SJSA1 (cell line): ENCODE data around the gene KCNK17. TPM values are rescaled to one million over a fixed set of nuclear protein-coding genes. Genes with fewer than 3 reads are reported as not detected.

ENCODE experiments used
- DNase-seq, 2 experiments: peaks; one replicate each; pipeline ENCODE4 v3.0.0-alpha.2; 2015 to 2020; ENCODE audit warnings: low spot score in 2 of 2, low read depth in 1 of 2
- H3K27ac ChIP-seq: fragments of 250-450 bp; sonication (Bioruptor Pico); 2 replicates; pipeline ENCODE4 v1.5.1; 2020; ENCODE audit warnings: mild to moderate bottlenecking, moderate library complexity
- H3K27me3 ChIP-seq: fragments of 250-450 bp; sonication (Bioruptor Pico); replicated peaks from 2 replicates; pipeline ENCODE4 v1.5.1; 2020; ENCODE audit warnings: mild to moderate bottlenecking, moderate library complexity
- H3K36me3 ChIP-seq: fragments of 250-450 bp; sonication (Bioruptor Pico); 2 replicates; pipeline ENCODE4 v1.5.1; 2020; ENCODE audit warnings: mild to moderate bottlenecking
- H3K4me1 ChIP-seq: fragments of 250-450 bp; sonication (Bioruptor Pico); replicated peaks from 2 replicates; pipeline ENCODE4 v1.6.1; 2021; ENCODE audit warnings: mild to moderate bottlenecking
- H3K4me3 ChIP-seq: fragments of 250-450 bp; sonication (Bioruptor Pico); 2 replicates; pipeline ENCODE4 v1.5.1; 2020; ENCODE audit warnings: mild to moderate bottlenecking
- H3K9me3 ChIP-seq: fragments of 250-450 bp; sonication (Bioruptor Pico); replicated peaks from 2 replicates; pipeline ENCODE4 v1.5.1; 2020; ENCODE audit warnings: mild to moderate bottlenecking
- total RNA-seq: library from RNA; depleted of rRNA; stranded (reverse); fragments of >200 nt; shearing (Covaris generic); gene quantifications from 2 replicates; pipeline ENCODE4 v1.2.3, GENCODE V29; 2014

The KCNK17 gene
- total RNA-seq, 1 experiment from 2014 or later, result not detected

- H3K4me3 ChIP-seq, result no peak overlapping the region
- no peaks in the 10 kb centered on the region for H3K27me3 ChIP-seq
- H3K4me1 ChIP-seq, result no peaks in the 10 kb centered on the region
- no peak overlapping the region for H3K27ac ChIP-seq
- H3K9me3 ChIP-seq, result no peaks in the 10 kb centered on the region
- H3K36me3 ChIP-seq, result no peaks in the 10 kb centered on the region
- DNase-seq, result no peak
These were observed 29.2 kb upstream of the KCNK17 start for GRCh38 chr6:39343396-39343870.

GRCh38 chr6:39342692-39343395, 28.6 kb upstream of the KCNK17 start:
- DNase-seq, result no peak
- Histone ChIP-seq H3K27me3 (no peaks in the 10 kb centered on the region), H3K27ac (no peak overlapping the region), H3K9me3 (no peaks in the 10 kb centered on the region), H3K36me3 (no peaks in the 10 kb centered on the region), H3K4me1 (no peaks in the 10 kb centered on the region), H3K4me3 (no peak overlapping the region)

- Histone ChIP-seq H3K4me1 (no peaks in the 10 kb centered on the region), H3K36me3 (no peaks in the 10 kb centered on the region), H3K27me3 (no peaks in the 10 kb centered on the region), H3K4me3 (no peak overlapping the region), H3K27ac (no peak overlapping the region), H3K9me3 (no peaks in the 10 kb centered on the region)
- no peak for DNase-seq
These were observed 27.7 kb upstream of the KCNK17 start for GRCh38 chr6:39341937-39342336.

GRCh38 chr6:39341352-39341751, 27.1 kb upstream of the KCNK17 start:
- DNase-seq, result no peak
- Histone ChIP-seq H3K27ac (no peak overlapping the region), H3K9me3 (no peaks in the 10 kb centered on the region), H3K4me3 (no peak overlapping the region), H3K36me3 (no peaks in the 10 kb centered on the region), H3K4me1 (no peaks in the 10 kb centered on the region), H3K27me3 (no peaks in the 10 kb centered on the region)

GRCh38 chr6:39339868-39340550, 25.8 kb upstream of the KCNK17 start:
- DNase-seq, result no peak
- Histone ChIP-seq H3K4me1 (no peaks in the 10 kb centered on the region), H3K9me3 (no peaks in the 10 kb centered on the region), H3K36me3 (no peaks in the 10 kb centered on the region), H3K4me3 (no peak overlapping the region), H3K27me3 (no peaks in the 10 kb centered on the region), H3K27ac (no peak overlapping the region)

- Histone ChIP-seq H3K4me3 (no peak overlapping the region), H3K27me3 (no peaks in the 10 kb centered on the region), H3K27ac (no peak overlapping the region), H3K9me3 (no peaks in the 10 kb centered on the region), H3K4me1 (no peaks in the 10 kb centered on the region), H3K36me3 (no peaks in the 10 kb centered on the region)
- no peak for DNase-seq
These were observed 25.1 kb upstream of the KCNK17 start for GRCh38 chr6:39339096-39339867.

- H3K27me3 ChIP-seq, result no peaks in the 10 kb centered on the region
- no peaks in the 10 kb centered on the region for H3K9me3 ChIP-seq
- no peak overlapping the region for H3K27ac ChIP-seq
- no peaks in the 10 kb centered on the region for H3K36me3 ChIP-seq
- H3K4me3 ChIP-seq, result no peak overlapping the region
- no peak for DNase-seq
- no peaks in the 10 kb centered on the region for H3K4me1 ChIP-seq
These were observed 24.2 kb upstream of the KCNK17 start for GRCh38 chr6:39338397-39338796.

- H3K9me3 ChIP-seq, result no peaks in the 10 kb centered on the region
- H3K4me3 ChIP-seq, result no peak overlapping the region
- DNase-seq, result no peak
- H3K4me1 ChIP-seq, result no peaks in the 10 kb centered on the region
- no peak overlapping the region for H3K27ac ChIP-seq
- H3K27me3 ChIP-seq, result no peaks in the 10 kb centered on the region
- H3K36me3 ChIP-seq, result no peaks in the 10 kb centered on the region
These were observed 21.7 kb upstream of the KCNK17 start for GRCh38 chr6:39335780-39336545.

- no peak for DNase-seq
- Histone ChIP-seq H3K27me3 (no peaks in the 10 kb centered on the region), H3K9me3 (no peaks in the 10 kb centered on the region), H3K4me1 (no peaks in the 10 kb centered on the region), H3K36me3 (no peaks in the 10 kb centered on the region), H3K4me3 (no peak overlapping the region), H3K27ac (no peak overlapping the region)
These were observed 19.6 kb upstream of the KCNK17 start for GRCh38 chr6:39333644-39334438.

- H3K27me3 ChIP-seq, result no peaks in the 10 kb centered on the region
- H3K4me1 ChIP-seq, result no peaks in the 10 kb centered on the region
- H3K9me3 ChIP-seq, result no peaks in the 10 kb centered on the region
- H3K36me3 ChIP-seq, result no peaks in the 10 kb centered on the region
- no peak overlapping the region for H3K27ac ChIP-seq
- H3K4me3 ChIP-seq, result no peak overlapping the region
- DNase-seq, result no peak
These were observed 16.3 kb upstream of the KCNK17 start for GRCh38 chr6:39330476-39330875.

- no peaks in the 10 kb centered on the region for H3K9me3 ChIP-seq
- H3K27ac ChIP-seq, result no peak overlapping the region
- H3K4me1 ChIP-seq, result no peaks in the 10 kb centered on the region
- no peak for DNase-seq
- H3K27me3 ChIP-seq, result no peaks in the 10 kb centered on the region
- H3K4me3 ChIP-seq, result no peak overlapping the region
- no peaks in the 10 kb centered on the region for H3K36me3 ChIP-seq
These were observed 15.8 kb upstream of the KCNK17 start for GRCh38 chr6:39330057-39330456.

GRCh38 chr6:39328066-39328465, 13.8 kb upstream of the KCNK17 start:
- no peak overlapping the region for H3K27ac ChIP-seq
- no peaks in the 10 kb centered on the region for H3K27me3 ChIP-seq
- no peaks in the 10 kb centered on the region for H3K4me1 ChIP-seq
- H3K36me3 ChIP-seq, result no peaks in the 10 kb centered on the region
- H3K9me3 ChIP-seq, result no peaks in the 10 kb centered on the region
- DNase-seq, result no peak
- no peak overlapping the region for H3K4me3 ChIP-seq

- no peaks in the 10 kb centered on the region for H3K36me3 ChIP-seq
- DNase-seq, result no peak
- H3K9me3 ChIP-seq, result no peaks in the 10 kb centered on the region
- no peak overlapping the region for H3K27ac ChIP-seq
- H3K4me3 ChIP-seq, result no peak overlapping the region
- no peaks in the 10 kb centered on the region for H3K4me1 ChIP-seq
- no peaks in the 10 kb centered on the region for H3K27me3 ChIP-seq
These were observed 13.3 kb upstream of the KCNK17 start for GRCh38 chr6:39327507-39327906.
